ENCODE measurements around the gene BRI3. TPM values are rescaled to one million over a fixed set of nuclear protein-coding genes. Genes with fewer than 3 reads are reported as not detected.

BRI3 gene
- total RNA-seq, 1 donor from 2014 or later = 112 TPM

DNA sequence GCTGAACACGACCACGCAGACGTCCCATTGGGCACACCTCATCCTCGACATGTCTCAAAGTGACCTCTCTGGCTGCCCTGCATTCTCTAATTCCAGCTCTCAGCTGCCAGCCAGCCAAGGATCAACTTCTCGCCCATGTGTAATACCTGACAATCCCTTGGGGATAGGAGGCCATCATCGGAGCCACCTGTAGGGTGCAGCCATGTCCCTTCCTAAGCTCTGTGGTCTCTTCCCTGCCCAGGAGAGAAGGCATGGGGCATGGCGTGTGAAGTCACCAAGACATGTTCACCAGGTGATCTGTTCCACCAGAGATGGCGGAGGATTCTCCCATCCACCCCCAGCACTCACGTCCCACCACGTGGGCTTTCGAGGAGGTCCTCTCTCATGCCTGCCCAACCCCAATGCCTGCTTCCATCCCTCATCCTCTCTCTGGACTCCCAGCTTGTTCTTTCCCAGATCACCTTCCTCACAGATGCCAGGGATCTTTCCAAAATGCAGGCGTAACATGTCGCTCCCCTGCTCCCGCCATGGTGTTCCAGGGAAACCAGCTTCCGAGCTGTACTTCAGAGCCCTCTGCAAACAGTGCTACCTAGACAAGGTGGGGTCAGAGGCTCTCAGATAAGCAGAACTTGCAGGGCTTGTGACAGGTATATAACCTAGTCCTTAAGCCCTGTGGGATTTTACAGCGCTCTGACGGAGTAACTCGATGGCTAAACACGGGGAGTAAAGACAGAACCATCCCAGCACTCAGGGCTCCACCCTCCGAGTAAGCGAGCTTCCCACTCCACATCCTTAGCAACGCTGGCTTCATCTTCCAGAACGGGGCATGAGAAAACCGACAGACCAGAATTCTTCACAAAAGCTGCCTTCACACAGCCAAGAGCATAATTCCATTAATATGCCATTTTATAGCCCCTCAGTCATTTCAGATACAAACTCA lies 41.1 kb downstream of the BRI3 start:
- TF ChIP-seq, protein P1, sequence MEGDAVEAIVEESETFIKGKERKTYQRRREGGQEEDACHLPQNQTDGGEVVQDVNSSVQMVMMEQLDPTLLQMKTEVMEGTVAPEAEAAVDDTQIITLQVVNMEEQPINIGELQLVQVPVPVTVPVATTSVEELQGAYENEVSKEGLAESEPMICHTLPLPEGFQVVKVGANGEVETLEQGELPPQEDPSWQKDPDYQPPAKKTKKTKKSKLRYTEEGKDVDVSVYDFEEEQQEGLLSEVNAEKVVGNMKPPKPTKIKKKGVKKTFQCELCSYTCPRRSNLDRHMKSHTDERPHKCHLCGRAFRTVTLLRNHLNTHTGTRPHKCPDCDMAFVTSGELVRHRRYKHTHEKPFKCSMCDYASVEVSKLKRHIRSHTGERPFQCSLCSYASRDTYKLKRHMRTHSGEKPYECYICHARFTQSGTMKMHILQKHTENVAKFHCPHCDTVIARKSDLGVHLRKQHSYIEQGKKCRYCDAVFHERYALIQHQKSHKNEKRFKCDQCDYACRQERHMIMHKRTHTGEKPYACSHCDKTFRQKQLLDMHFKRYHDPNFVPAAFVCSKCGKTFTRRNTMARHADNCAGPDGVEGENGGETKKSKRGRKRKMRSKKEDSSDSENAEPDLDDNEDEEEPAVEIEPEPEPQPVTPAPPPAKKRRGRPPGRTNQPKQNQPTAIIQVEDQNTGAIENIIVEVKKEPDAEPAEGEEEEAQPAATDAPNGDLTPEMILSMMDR (conservative IDR thresholded peaks at IDR 0.05) = no peak
- Mint-ChIP-seq H3K9me3 (no peaks in the 10 kb centered on the region), H3K4me3 (no peak overlapping the region), H3K36me3 (ENCODE audit: low read depth) (peaks cover 5% of the 10 kb centered on the region), H3K27me3 (ENCODE audit: low read depth) (peaks cover 19% of the 10 kb centered on the region), H3K27ac (ENCODE audit: unreplicated experiment) (no peak overlapping the region), H3K4me1 (peaks cover 4% of the 10 kb centered on the region)
- DNase-seq (ENCODE audit: low read depth, low spot score) = no peak

DNA sequence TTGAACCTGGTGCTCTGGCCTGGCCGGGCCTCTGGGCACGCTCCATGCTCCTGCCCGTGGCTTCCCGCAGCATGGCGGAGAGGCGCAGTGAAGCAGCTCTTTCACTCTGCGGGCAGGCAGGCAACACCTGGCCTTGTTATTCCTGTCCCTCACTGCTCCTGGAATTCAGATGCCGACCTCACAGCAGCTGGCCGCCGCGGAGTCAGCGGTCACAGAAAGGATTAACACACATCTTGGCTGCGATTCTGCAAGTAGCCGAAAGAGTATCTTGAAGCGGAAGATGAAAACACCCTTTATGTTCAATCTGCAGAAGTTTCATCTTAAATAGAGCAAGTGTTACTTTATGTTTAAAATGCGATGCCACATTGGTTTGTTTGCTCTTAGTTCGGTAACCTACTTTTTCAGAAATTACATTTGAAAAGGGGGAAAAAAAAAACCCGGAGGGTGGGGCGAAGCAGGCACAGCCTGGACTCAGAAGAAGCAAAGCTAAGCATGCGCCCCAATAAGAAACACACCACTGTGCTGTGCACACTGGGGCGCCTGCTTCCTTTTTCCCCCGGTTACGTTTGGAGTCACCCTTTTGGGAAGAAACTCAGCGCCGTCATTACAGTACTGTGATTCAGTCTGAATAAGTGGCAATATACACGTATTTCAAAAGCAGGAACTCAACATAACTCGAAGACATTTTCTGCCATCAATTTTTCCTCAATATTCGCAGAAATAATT lies 42.3 kb downstream of the BRI3 start:
- H3K27me3 Mint-ChIP-seq (ENCODE audit: low read depth) = peaks cover 19% of the 10 kb centered on the region
- no peaks in the 10 kb centered on the region for H3K36me3 Mint-ChIP-seq (ENCODE audit: low read depth)
- no peaks in the 10 kb centered on the region for H3K9me3 Mint-ChIP-seq
- H3K4me3 Mint-ChIP-seq = no peak overlapping the region
- peaks cover 4% of the 10 kb centered on the region for H3K4me1 Mint-ChIP-seq
- DNase-seq (ENCODE audit: low read depth, low spot score) = no peak
- TF ChIP-seq, protein P1 (conservative IDR thresholded peaks at IDR 0.05) = no peak
- H3K27ac Mint-ChIP-seq (ENCODE audit: unreplicated experiment) = no peak overlapping the region

DNA sequence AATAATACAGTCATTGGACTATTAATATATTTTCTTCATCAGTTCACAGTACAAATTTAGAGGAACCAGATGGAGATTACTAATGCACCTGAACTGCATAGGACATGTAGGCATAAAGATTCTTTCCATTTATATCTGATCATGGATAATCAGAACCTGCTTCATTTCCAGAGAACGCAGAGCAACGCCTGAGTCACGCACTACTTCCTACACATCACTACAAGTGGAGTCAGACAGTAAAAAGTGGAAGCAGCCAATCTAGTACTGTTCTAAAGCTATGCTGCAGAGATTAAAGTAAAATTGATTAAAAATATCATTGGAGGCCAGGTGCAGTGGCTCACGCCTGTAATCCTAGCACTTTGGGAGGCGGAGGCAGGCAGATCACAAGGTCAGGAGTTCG lies 43.3 kb downstream of the BRI3 start:
- H3K27ac Mint-ChIP-seq (ENCODE audit: unreplicated experiment) = no peak overlapping the region
- peaks cover 19% of the 10 kb centered on the region for H3K27me3 Mint-ChIP-seq (ENCODE audit: low read depth)
- H3K4me3 Mint-ChIP-seq = no peak overlapping the region
- no peak for DNase-seq (ENCODE audit: low read depth, low spot score)
- no peaks in the 10 kb centered on the region for H3K9me3 Mint-ChIP-seq
- peaks cover 4% of the 10 kb centered on the region for H3K4me1 Mint-ChIP-seq
- H3K36me3 Mint-ChIP-seq (ENCODE audit: low read depth) = no peaks in the 10 kb centered on the region
- TF ChIP-seq, protein P1 (conservative IDR thresholded peaks at IDR 0.05) = no peak

DNA sequence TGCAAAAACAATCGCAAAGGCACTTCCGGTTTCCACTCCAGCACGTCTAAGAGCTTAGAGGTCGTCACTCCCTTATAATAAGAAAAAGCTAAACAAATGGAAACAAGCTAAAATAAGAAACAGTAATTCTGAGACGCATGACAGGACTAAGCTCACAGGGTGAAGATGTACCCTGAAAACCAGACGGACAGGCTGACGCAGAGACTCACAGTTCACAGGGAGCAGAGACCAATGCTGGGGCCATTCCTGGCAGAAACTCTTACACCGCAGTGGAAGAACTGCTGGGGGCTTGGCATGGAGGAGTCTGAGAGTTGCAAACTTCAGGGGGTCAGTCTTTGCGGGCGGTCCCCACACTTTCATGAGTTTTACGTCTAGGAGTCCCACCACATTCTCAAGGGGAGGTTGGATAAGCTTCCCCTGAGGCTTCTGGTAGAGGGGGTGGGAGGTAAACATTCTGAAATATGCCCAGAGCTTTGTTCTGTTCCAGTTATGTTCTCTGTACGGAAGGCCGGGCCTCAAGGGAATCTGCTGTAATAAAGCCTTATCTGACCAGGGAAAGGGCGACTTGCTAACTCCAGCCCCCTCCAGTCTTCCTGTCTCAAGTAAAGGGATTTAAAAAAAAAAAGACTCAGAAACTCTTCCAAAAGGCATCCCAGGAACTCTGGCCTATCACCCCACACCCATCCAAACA lies 47.8 kb downstream of the BRI3 start:
- Mint-ChIP-seq H3K9me3 (no peaks in the 10 kb centered on the region), H3K27ac (ENCODE audit: unreplicated experiment) (no peak overlapping the region), H3K36me3 (ENCODE audit: low read depth) (no peaks in the 10 kb centered on the region), H3K27me3 (ENCODE audit: low read depth) (peaks cover 2% of the 10 kb centered on the region), H3K4me3 (no peak overlapping the region), H3K4me1 (no peaks in the 10 kb centered on the region)
- TF ChIP-seq, protein P1 (conservative IDR thresholded peaks at IDR 0.05) = no peak
- DNase-seq (ENCODE audit: low read depth, low spot score) = no peak

DNA sequence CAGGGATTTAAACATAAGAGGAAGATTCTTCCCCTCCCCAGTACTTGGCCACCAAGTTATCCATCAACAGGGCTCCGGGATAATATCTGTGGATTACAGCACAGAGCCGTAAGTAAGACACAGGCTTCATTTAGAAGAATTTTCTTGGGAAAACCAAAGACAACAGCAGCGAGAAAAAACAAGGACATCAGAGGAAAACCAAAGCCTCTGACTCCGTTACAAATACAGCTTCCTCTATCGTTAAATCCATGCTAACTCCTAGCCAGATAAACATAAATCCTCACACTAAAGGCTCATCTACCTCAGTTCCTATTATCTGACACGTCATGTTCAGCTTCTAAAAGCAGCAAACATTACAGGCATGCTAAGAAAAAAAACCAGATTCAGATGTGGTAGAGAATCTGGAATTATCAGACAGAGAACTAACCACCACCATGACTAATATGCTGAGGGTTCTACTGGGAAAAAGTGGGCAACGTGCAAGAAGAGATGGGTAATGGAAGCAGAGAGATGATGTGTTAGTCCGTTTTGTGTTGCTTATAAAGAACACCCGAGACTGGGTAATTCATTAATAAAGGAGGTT lies 48.4 kb downstream of the BRI3 start:
- Mint-ChIP-seq H3K27ac (ENCODE audit: unreplicated experiment) (no peak overlapping the region), H3K4me1 (no peaks in the 10 kb centered on the region), H3K9me3 (no peaks in the 10 kb centered on the region), H3K4me3 (no peak overlapping the region), H3K36me3 (ENCODE audit: low read depth) (no peaks in the 10 kb centered on the region), H3K27me3 (ENCODE audit: low read depth) (no peaks in the 10 kb centered on the region)
- DNase-seq (ENCODE audit: low read depth, low spot score) = no peak
- TF ChIP-seq, protein P1 (conservative IDR thresholded peaks at IDR 0.05) = no peak
